Hepatocyte (in vitro differentiated cells): Measurements from ENCODE around the gene EEF1AKMT4. TPM values are rescaled to one million over a fixed set of nuclear protein-coding genes. Genes with fewer than 3 reads are reported as not detected.

Experiments used
- DNase-seq: peaks from one replicate; pipeline ENCODE4 v3.0.0-alpha.2; 2016; ENCODE audit warnings: low spot score
- H2AFZ ChIP-seq: fragments of 200-600 bp; sonication (generic); 2 replicates; pipeline ENCODE4 v1.6.0; 2016; ENCODE audit warnings: antibody characterized with exemption, mild to moderate bottlenecking
- H3K27ac ChIP-seq: fragments of 200-600 bp; sonication (generic); 2 replicates; pipeline ENCODE4 v1.5.1; 2016; ENCODE audit warnings: mild to moderate bottlenecking
- H3K27me3 ChIP-seq: fragments of 200-600 bp; sonication (generic); 2 replicates; pipeline ENCODE4 v1.6.1; 2016
- H3K36me3 ChIP-seq: fragments of 200-600 bp; sonication (generic); replicated peaks from 2 replicates; pipeline ENCODE4 v1.5.1; 2016; ENCODE audit warnings: low read depth; ENCODE audit not compliant: insufficient read depth
- H3K4me1 ChIP-seq: fragments of 200-600 bp; sonication (generic); 2 replicates; pipeline ENCODE4 v1.5.1; 2016; ENCODE audit warnings: mild to moderate bottlenecking, moderate library complexity; ENCODE audit not compliant: insufficient read depth
- H3K4me2 ChIP-seq: fragments of 200-600 bp; sonication (generic); 2 replicates; pipeline ENCODE4 v1.6.0; 2016
- H3K4me3 ChIP-seq: fragments of 200-600 bp; sonication (generic); 2 replicates; pipeline ENCODE4 v1.5.1; 2016; ENCODE audit warnings: mild to moderate bottlenecking
- H3K79me2 ChIP-seq: fragments of 200-600 bp; sonication (generic); 2 replicates; pipeline ENCODE4 v1.6.0; 2017; ENCODE audit warnings: mild to moderate bottlenecking
- H3K9me2 ChIP-seq: fragments of 200-600 bp; sonication (generic); replicated peaks from 2 replicates; pipeline ENCODE4 v1.6.0; 2017; ENCODE audit warnings: mild to moderate bottlenecking; ENCODE audit not compliant: insufficient read depth
- H3K9me3 ChIP-seq: fragments of 200-600 bp; sonication (generic); 2 replicates; pipeline ENCODE4 v1.5.1; 2016; ENCODE audit warnings: low read depth, mild to moderate bottlenecking
- H4K20me1 ChIP-seq: fragments of 200-600 bp; sonication (generic); 2 replicates; pipeline ENCODE4 v1.6.0; 2016; ENCODE audit warnings: mild to moderate bottlenecking; ENCODE audit not compliant: insufficient read depth, poor library complexity, severe bottlenecking
- EZH2 ChIP-seq: fragments of 200-600 bp; sonication (generic); IDR thresholded peaks from 2 replicates; pipeline ENCODE4 v1.6.1; 2016; ENCODE audit warnings: antibody characterized with exemption, mild to moderate bottlenecking, borderline replicate concordance
- EZH2phosphoT487 ChIP-seq: fragments of 200-600 bp; sonication (generic); IDR thresholded peaks from one replicate; pipeline ENCODE4 v1.6.1; 2018; ENCODE audit warnings: antibody characterized with exemption, mild to moderate bottlenecking, low read depth, moderate library complexity; ENCODE audit not compliant: unreplicated experiment, severe bottlenecking
- WGBS: methylation state at CpG from one replicate; pipeline ENCODE4 v1.1.6; 2016; ENCODE audit warnings: low lambda C conversion rate; ENCODE audit errors: missing lambda C conversion rate; 5-methylcytosine and 5-hydroxymethylcytosine counted together
- polyA plus RNA-seq: library from polyadenylated mRNA; unstranded; fragments of >200 nt; fragmentation: Nextera tagmentation; extraction: Ambion mirVana; gene quantifications from 2 replicates; pipeline ENCODE4 v1.2.1, GENCODE V29; 2016
- total RNA-seq: library from RNA; depleted of rRNA; stranded (reverse); fragments of >200 nt; gene quantifications from 2 replicates; pipeline ENCODE4 v1.2.3, GENCODE V29; 2014
- TF ChIP-seq, protein P1 (sequence below): fragments of 200-600 bp; sonication (generic); IDR thresholded peaks from 2 replicates; pipeline ENCODE4 v1.5.1; 2016; ENCODE audit warnings: antibody characterized with exemption, mild to moderate bottlenecking; ENCODE audit not compliant: poor library complexity

Gene EEF1AKMT4
- total and polyA plus RNA-seq, 2 experiments from 2014 or later, result 9.8 to 13.5 TPM

GRCh38 chr3:184240384-184241140 lies 8.9 kb upstream of the EEF1AKMT4 start:
- no peaks in the 10 kb centered on the region for H3K36me3 ChIP-seq
- DNase-seq, result no peak
- no peaks in the 10 kb centered on the region for H3K79me2 ChIP-seq
- H3K9me2 ChIP-seq, result no peaks in the 10 kb centered on the region
- H3K9me3 ChIP-seq, result no peaks in the 10 kb centered on the region
- no peaks in the 10 kb centered on the region for H3K27me3 ChIP-seq
- no peak for TF ChIP-seq EZH2
- TF ChIP-seq, protein P1, sequence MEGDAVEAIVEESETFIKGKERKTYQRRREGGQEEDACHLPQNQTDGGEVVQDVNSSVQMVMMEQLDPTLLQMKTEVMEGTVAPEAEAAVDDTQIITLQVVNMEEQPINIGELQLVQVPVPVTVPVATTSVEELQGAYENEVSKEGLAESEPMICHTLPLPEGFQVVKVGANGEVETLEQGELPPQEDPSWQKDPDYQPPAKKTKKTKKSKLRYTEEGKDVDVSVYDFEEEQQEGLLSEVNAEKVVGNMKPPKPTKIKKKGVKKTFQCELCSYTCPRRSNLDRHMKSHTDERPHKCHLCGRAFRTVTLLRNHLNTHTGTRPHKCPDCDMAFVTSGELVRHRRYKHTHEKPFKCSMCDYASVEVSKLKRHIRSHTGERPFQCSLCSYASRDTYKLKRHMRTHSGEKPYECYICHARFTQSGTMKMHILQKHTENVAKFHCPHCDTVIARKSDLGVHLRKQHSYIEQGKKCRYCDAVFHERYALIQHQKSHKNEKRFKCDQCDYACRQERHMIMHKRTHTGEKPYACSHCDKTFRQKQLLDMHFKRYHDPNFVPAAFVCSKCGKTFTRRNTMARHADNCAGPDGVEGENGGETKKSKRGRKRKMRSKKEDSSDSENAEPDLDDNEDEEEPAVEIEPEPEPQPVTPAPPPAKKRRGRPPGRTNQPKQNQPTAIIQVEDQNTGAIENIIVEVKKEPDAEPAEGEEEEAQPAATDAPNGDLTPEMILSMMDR, result no peak
- no peak for TF ChIP-seq EZH2phosphoT487
- WGBS, result 92% methylated on average over 4 of the region's 4 CpGs
- no peaks in the 10 kb centered on the region for H4K20me1 ChIP-seq
- H3K4me1 ChIP-seq, result no peaks in the 10 kb centered on the region
- no peak overlapping the region for H3K4me3 ChIP-seq
- no peak overlapping the region for H3K4me2 ChIP-seq
- no peak overlapping the region for H2AFZ ChIP-seq
- no peak overlapping the region for H3K27ac ChIP-seq

DNA sequence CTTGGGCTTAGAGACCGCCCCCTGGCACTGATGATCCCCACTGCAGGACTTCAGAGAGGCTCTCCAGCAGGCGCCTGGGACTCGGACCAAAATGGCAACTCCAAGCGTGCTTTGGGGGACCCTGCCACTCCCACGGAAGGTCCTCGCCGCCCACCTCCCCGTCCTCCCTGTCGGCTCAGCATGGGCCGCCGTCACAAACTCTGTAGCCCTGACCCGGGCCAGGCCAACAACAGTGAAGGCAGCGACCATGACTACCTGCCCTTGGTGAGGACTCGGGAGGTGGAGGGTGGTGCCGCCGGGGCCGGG lies 8.4 kb upstream of the EEF1AKMT4 start:
- no peak overlapping the region for H2AFZ ChIP-seq
- no peaks in the 10 kb centered on the region for H3K4me1 ChIP-seq
- H3K9me2 ChIP-seq, result no peaks in the 10 kb centered on the region
- no peak overlapping the region for H3K4me2 ChIP-seq
- H3K27me3 ChIP-seq, result no peaks in the 10 kb centered on the region
- 79% methylated on average over 15 of the region's 17 CpGs for WGBS
- no peaks in the 10 kb centered on the region for H3K79me2 ChIP-seq
- no peaks in the 10 kb centered on the region for H4K20me1 ChIP-seq
- no peaks in the 10 kb centered on the region for H3K36me3 ChIP-seq
- TF ChIP-seq, protein P1, result no peak
- TF ChIP-seq EZH2 (no peak), EZH2phosphoT487 (no peak)
- no peak for DNase-seq
- no peak overlapping the region for H3K27ac ChIP-seq
- no peak overlapping the region for H3K4me3 ChIP-seq
- no peaks in the 10 kb centered on the region for H3K9me3 ChIP-seq

DNA sequence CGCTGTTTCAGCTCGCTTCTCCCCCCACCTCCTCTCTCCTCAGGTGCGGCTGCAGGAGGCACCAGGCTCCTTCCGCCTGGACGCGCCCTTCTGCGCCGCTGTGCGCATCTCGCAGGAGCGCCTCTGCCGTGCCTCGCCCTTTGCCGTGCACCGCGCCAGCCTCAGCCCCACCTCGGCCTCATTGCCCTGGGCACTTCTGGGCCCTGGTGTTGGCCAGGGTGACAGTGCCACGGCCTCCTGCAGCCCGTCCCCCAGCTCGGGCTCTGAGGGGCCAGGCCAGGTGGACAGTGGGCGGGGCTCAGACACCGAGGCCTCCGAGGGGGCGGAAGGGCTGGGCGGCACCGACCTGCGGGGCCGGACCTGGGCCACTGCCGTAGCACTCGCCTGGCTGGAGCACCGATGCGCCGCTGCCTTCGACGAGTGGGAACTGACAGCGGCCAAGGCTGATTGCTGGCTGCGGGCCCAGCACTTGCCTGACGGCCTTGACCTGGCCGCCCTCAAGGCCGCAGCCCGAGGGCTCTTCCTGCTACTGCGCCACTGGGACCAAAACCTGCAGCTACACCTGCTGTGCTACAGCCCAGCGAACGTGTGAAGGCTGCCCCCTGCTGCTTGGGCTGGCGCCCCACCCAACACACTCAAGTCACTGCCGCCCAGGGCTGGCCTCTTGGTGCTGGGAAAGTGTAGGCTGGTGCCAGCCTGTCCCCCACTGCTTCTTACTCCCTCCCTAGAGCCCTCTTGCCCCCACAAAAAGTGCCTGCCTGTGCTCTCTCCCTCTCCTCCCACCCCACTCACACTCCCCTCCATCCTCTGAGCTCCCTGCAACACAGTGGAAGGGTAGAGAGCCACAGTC lies 7.8 kb upstream of the EEF1AKMT4 start:
- Histone ChIP-seq H3K27me3 (no peaks in the 10 kb centered on the region), H3K27ac (no peak overlapping the region), H3K9me3 (no peaks in the 10 kb centered on the region), H3K4me2 (peak overlapping the region; percentile 41), H2AFZ (no peak overlapping the region), H3K79me2 (peaks cover 2% of the 10 kb centered on the region), H4K20me1 (no peaks in the 10 kb centered on the region), H3K36me3 (no peaks in the 10 kb centered on the region), H3K4me1 (no peaks in the 10 kb centered on the region), H3K9me2 (no peaks in the 10 kb centered on the region), H3K4me3 (no peak overlapping the region)
- 68% methylated on average over 41 of the region's 46 CpGs for WGBS
- peak; percentile 63 for DNase-seq
- TF ChIP-seq EZH2, result no peak
- TF ChIP-seq, protein P1, result peak; percentile 32
